Activated T-cell treated with anti-CD3 and anti-CD28 coated beads for 48 hours (primary cell): ENCODE results near the gene DESI2.
"Not testable (repeated sequence)": the region's sequence is repeated elsewhere in the genome, so short reads cannot be mapped to it uniquely, and the experiment has no call there.

Experiments
- DNase-seq: peaks from one replicate; pipeline ENCODE4 v3.0.0-alpha.2; 2020; ENCODE audit warnings: low read depth

The DESI2 gene

DNA sequence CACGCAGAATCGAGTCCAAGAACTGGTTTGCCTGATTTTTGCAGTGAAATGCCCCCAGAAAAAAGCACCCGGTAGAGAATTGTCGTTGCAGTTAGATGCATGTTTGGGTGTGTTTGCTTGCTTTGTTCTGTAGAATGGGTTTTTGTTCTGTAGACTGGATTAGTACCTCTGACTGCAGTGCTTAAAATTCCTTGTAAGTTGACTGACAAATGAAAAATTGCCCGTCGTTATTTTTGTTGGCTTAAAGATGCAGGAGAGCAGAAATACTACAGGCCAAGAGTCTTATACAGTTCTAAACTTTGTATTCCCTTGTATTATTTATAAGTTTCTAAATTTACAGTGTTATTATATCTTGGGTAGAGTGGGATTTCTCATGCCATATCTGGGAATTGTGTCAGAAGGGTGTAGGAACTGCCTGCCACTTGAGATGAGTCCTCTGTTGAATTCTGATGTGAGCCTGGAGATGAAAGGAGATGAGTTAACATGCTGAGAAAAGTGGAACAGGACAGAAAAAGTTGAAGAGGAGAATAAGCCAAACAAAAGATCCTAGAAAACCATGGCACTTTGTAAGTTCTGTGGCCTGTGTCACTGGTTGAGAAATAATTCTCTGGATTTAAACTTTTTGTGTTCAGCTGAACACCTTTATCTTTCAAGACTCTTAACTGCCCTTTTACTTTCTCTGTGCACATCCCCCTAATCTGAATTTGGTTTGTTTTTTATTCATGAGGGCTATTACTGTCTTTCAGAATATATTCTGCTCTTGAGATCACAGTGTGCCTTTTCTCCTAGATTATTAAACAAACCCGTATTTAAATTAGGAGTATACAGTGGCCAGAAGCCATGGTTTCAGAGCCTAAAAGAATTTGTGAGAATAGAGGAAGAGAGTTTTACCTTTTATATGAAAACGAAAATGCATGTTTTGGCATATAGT is 1.4 kb downstream of the DESI2 start:
- DNase-seq, result no peak

DNA sequence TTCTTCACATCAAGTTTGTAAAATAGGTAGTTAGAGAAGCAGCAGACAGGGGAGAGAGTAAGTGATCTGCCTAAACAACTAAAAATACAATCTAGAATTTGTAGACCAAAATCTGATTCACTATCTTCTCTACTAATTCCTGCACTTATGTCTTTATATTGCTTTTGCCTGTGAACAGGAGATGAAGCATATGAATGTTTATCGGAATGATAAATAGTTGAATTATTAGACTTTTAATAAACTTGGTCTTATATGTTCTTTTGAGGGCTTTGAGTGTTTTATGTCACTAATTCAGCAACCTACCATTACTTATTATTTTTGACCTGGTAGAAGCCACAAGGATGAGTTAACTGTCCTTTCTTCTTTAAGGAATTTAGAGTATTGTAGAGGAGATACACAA is 2.3 kb downstream of the DESI2 start:
- DNase-seq, result no peak

DNA sequence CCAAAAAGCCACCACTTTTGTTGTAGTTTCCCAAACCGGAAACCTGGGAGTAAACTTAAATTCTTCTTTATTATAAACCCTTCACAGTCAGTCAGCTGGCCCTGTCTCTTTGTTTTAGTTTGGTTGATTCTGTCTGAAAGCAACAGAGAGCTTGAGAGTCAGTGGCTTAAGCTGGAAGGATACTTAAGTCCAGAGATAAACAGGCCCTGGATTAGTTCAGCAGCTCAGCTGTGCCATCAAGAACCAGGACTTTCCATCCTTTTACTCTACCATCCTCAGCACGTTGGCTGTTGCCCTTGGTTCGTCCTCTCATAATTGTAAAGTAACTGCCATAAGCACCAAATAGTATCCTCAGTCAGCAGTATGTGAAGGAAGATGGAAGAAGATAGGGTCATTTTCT is 4.5 kb downstream of the DESI2 start:
- no peak for DNase-seq

DNA sequence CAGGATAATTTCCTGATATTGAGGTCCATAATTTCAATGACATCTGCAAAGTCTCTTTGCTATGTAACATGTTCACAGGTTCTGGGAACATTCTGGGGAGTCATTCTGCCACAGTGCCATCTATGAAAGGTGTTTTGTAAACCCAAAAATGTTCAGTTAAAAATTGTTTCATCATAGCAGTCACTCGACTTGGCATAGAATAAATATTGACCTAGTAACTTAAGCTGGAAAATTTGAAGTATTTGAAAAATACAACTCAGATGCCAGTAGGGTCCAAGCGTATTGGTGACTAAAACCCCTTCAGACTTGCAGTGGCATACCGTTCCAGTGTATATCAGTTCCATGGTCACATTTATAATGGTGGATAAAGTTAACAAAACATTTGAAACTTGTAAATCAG is 6.8 kb downstream of the DESI2 start:
- no peak for DNase-seq

DNA sequence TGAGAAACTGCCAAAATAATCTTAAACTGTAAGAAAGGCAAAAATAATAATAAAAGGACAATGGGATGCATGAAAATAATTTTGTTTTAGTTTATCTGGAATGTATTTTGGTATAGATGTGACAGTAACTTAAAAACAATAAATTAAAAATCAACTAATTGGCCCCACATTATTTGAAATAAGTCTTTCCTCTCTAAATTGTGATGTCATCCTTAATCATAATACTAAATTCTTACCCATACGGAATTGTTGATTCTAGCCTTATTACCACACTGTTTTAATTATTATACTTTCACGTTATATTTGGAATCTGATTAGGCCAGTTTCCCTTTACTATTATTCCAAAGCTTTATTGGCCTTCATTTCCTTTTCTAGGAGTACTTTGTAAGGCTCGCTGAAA is 7.7 kb downstream of the DESI2 start:
- DNase-seq, result no peak

DNA sequence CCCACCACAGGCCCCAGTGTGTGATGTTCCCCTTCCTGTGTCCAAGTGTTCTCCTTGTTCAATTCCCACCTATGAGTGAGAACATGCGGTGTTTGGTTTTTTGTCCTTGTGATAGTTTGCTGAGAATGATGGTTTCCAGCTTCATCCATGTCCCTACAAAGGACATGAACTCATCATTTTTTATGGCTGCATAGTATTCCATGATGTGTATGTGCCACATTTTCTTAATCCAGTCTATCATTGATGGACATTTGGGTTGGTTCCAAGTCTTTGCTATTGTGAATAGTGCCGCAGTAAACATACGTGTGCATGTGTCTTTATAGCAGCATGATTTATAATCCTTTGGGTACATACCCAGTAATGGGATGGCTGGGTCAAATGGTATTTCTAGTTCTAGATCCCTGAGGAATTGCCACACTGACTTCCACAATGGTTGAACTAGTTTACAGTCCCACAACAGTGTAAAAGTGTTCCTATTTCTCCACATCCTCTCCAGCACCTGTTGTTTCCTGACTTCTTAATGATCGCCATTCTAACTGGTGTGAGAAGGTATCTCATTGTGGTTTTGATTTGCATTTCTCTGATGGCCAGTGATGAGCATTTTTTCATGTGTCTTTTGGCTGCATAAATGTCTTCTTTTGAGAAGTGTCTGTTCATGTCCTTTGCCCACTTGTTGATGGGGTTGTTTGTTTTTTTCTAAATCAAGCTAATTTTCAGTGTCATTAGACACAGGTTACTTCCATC is 8.8 kb downstream of the DESI2 start:
- not testable (repeated sequence) for DNase-seq

DNA sequence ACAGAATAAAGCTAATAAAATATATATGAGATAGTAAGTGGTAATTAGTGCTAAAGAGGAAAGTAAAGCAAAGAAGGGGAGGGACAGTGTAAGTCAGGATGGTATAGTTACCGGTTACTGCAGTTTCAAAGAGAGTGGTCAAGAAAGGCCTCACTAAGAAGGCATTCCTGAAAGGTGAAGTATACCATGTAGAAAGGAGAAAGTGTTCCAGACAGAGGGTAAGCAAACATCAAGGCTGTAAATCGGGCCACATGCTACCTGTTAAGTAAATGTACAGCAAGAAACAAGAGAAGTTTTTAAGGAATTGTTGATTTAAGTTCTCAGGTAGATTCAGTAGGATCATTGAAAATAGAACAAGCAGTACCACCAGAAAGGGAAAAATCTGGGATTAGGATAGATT is 9.7 kb downstream of the DESI2 start:
- DNase-seq, result no peak

DNA sequence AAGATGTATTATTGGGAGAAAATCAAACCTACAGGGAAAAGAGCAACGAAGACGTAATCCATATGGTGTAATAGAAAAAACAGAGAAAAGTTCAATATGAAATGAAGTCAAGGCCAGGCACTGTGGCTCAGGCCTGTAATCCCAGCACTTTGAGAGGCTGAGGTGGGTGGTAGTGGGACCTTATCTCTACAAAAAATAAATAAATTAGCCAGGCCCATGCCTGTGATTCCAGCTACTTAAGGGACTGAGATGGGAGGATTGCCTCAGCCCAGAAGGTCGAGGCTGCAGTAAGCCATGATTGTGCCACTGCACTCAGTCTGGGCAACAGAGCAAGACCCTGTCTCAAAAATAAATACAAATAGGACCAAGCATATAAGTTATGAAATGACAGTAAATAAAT is 11.4 kb downstream of the DESI2 start:
- no peak for DNase-seq

DNA sequence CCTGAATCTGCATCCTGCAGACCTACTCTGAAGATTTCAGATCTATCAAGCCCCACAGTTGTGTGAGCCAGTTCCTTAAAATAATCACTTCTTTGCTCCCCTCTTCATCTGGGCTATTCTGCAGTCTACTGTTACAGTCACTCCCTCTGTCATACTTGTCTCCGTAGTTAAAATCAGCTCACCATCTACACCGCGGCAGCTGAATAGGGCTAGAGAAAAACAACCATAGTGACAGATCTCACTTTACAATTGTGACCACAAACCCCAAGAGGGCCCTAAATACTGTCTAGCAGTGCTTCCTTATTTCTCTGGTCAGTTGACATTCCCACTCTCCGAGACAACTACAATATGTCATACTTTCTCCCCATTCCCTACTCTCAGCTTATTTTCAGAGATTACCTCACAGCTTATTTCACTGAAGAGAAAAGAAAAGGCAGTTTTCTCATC is 12.9 kb downstream of the DESI2 start:
- DNase-seq, result no peak

DNA sequence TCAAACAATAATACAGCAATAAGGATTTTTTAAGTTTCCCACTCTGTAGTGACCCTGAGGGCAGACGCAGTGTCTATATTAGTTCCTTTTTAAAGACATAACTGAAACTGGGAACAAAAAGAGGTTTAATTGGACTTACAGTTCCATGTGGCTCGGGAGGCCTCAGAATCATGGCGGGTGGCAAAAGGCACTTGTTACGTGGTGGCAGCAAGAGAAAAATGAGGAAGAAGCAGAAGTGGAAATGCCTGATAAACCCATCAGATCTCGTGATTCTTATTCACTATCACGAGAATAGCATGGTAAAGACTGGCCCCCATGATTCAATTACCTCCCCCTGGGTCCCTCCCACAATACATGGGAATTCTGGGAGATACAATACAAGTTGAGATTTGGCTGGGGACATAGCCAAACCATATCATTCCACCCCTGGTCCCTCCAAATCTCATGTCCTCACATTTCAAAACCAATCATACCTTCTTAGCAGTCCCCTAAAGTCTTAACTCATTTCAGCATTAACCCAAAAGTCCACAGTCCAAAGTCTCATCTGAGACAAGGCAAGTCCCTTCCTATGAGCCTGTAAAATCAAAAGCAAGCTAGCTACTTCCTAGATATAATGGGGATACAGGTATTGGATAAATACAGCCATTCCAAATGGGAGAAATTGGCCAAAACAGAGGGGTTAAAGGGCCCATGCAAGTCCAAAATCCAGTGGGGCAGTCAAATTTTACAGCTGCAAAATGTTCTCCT is 13.9 kb downstream of the DESI2 start:
- not testable (repeated sequence) for DNase-seq

DNA sequence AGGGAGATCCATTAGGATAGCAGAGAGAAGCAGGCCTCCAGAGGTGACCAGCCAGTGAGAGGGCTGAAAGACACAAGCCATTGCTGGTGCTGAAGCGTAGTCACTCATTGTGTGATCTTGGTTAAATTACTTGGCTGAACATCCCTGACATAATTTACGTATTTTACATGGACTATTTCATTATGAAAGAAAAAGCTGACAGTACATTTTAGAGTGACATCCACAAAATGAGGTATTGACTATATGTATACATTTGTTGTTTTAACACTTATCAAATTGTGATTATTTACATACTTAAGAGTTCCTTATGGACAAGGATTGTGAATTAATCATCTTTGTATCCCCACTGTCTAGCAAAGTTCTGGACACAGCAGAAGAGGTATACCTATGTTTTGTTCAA is 14.9 kb downstream of the DESI2 start:
- no peak for DNase-seq

DNA sequence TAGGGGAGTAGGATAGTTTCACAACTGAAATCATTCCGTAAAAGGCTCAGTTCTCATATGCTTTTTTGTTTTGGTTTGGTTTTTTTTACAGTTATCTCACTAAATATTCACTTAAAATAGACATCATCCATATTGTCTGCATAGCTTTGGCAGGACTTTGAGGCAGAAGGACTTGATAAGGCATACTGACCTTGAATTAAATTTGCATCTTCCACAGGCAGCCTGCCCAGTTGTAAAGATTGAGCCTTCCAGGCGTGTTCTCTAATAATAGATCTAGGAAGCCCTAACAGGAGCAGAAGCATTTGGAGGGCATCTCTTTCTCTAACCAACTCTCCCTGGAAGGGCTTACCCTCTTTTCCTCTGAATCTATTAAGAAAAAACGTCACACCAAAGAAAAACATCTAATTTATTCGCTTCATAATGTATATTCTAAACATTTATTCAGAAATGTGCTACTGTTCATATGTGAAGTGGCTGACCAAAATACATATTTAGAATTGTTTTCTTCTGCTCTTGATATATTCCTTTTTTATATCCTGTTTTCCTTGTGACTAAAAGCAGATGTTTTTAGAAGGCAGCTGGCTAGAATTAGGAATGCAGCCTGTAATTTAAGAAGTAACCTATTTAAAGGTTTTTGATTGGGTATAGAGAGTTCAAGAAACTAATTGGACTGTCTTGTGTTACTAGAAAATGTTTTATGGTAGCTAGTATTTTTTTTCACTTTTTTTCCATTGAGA is 20.2 kb downstream of the DESI2 start:
- DNase-seq, result no peak

DNA sequence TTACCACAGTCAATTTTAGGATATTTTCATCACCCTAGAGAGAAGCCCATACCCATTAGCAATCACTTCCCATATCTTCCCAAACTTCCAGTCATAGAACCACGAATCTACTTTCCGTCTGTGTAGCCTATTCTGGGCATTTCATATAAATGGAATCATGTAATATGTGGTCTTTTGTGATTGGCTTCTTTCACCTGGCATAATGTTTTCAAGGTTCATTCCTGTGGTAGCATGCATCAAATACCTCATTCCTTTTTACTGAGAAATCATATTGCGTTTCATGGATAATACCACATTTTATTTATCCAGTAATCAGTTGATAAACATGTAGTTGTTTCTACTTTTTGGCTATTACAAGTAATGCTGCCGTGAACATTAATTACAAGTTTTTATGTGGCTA is 21.5 kb downstream of the DESI2 start:
- DNase-seq, result no peak

DNA sequence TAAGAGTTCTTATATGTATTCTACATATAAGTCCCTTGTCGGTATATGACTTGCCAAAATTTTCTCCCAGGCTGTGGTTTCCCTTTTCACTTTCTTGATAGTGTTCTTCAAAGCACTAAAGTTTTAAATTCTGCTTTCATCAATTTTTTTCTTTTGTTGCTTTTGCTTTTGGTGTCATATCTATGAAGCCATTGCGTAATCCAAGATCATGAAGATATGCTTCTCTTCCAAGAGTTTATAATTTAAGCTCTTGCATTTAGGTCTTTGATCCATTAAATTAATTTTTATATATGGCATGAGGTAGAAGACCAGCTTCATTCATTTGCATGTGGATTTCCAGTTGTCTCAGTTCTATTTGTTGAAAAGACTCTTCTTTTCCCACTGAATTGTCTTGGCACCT is 22.2 kb downstream of the DESI2 start:
- no peak for DNase-seq

DNA sequence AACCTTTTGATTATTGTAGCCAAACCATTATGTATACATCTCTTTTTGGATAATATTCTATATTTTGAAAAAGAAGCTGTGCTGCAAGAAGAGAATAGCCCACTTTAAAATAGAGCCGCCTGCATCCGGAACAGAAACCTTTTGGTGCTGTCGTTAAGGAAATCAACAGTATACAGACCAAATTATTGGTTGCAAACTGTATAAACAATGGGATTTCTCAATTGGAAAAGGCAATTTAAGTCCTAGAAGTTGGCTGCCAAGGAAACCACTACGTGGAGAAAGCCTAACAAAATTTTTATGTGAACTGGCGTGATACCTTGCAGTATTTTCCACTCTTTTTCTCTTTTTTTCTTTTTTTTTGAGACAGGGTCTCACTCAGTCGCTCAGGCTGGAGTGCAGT is 25.8 kb downstream of the DESI2 start:
- DNase-seq, result no peak

DNA sequence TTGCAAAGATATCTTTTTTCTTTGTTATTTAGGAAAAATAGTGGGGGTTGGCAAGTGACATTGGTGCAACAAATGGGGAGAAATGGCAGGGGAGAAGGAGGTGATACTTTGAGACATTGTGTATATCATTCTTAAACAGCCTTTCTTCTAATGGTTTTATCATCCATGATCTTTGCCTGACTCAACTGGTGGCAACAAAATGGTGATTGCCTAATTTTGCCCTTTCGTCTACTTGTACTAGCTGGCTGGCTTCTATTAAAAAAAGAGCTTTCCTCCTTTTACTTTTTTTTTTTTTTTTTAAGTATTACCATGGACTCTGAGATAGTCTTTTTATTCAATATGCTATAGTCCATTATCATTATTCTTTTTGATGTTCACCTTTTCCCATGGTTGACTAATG is 27.7 kb downstream of the DESI2 start:
- DNase-seq, result no peak

DNA sequence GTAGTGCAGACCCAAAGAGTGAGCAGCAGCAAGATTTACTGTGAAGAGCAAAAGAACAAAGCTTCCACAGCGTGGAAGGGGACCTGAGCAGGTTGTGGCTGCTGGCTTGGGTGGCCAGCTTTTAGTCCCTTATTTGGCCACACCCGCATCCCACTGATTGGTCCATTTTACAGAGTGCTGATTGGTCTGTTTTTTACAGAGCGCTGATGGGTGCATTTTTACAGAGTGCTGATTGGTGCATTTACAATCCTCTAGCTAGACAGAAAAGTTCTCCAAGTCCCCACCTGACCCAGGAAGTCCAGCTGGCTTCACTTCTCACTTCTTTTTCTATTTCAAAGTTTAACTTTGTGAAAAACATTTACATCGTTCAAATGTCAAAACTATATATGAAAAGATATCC is 29.2 kb downstream of the DESI2 start:
- not testable (repeated sequence) for DNase-seq

DNA sequence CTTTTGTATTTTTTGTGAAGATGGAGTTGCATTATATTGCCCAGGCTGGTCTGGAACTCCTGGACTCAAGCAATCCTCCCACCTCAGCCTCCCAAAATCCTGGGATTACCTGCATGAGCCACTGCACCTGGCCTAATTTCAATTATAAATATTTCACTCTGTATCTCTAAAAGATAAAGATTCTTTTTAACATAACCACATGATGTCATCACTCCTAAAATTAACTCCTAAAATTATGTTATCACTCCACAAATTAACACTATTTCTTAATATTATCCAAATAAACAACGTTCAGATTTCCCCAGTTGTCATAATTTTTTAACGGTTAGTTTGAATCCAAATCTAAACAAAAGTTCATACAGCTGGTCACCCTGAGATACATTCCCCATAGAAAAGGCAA is 43.0 kb downstream of the DESI2 start:
- no peak for DNase-seq

DNA sequence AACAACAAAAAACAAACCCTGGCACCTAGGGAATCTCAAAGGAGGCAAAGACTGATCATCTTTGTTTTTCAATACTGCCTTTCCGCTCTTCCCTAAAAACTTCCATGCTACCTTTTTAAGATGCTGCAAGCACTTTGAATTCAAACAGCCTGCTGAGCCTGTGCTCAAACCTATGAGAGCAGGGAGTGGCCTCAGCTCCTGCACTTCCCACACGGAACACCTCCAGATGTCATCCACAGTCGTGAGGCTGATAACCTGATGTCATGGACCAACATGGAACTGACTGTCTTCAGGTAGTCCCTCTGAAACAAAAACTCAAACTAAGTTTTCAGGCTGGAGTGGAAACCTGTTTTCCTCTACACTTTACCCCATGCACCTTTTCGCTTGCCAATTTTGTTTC is 46.8 kb downstream of the DESI2 start:
- no peak for DNase-seq

DNA sequence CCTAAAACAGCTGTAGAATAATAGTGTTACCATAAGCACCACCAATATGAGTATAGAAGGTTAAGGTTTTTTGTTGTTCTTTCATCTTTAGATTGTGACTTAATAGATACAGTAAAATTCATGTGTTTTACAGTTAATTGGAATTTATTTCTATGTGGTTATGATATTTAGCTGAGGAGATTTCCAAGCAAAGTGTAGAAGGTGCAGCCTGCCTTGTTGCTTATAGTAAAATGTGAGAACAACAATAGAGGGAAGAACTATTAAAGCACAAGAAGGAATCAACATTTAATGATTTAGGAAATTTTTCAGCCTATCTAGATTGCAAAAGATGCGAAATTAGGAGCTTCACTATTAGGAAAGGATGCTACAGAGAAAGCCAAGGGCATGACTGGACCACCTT is 47.9 kb downstream of the DESI2 start:
- DNase-seq, result no peak

DNA sequence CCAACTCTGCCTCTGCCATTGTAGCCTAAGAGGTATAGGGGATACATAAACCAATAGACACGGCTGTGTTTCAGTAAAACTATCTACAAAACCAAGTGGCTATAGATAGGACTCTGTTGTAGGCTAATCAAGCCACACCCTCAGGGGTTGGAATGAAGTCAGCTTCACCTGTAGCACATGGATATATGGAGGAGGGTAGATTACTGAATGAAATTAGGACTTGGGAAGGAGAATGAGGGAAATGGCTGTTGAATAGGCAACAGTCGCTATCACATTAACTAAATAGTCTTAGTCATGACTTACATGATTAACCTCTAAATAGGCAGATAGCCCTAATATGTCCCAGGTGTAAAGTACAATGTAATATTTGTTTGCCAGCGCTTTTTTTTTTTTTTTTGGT is 49.7 kb downstream of the DESI2 start:
- DNase-seq, result no peak

DNA sequence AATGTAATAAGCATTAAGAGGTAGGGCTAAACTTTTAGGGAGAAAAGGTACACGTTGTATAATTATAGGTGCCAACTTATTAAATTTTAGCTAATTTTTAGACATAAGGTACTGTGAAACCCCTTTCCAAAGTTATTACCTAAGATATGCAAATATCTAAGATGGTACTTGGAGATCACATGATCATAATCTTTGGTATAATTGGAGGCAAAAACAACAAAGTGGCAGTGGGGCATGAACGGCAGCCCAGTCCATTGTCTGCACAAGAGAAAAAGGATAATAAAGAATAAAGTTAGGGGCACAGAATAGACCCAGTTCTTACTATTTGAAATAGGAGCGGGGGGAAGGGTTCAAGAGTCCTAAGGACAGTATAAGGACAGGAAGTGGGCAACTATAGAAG is 51.2 kb downstream of the DESI2 start:
- DNase-seq, result no peak
